GM18870 (cell line): Measurements from ENCODE around the gene TSBP1.
A peak's percentile ranks its signal among the peaks of the same experiment; 100 is the strongest.

ENCODE experiments used
- ATAC-seq: cut with Tn5 transposase; IDR thresholded peaks from one replicate; pipeline ENCODE4 v1.9.1; 2021; ENCODE audit warnings: moderate library complexity; ENCODE audit not compliant: unreplicated experiment

Gene TSBP1, protein sequence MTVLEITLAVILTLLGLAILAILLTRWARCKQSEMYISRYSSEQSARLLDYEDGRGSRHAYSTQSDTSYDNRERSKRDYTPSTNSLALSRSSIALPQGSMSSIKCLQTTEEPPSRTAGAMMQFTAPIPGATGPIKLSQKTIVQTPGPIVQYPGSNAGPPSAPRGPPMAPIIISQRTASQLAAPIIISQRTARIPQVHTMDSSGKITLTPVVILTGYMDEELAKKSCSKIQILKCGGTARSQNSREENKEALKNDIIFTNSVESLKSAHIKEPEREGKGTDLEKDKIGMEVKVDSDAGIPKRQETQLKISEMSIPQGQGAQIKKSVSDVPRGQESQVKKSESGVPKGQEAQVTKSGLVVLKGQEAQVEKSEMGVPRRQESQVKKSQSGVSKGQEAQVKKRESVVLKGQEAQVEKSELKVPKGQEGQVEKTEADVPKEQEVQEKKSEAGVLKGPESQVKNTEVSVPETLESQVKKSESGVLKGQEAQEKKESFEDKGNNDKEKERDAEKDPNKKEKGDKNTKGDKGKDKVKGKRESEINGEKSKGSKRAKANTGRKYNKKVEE

DNA sequence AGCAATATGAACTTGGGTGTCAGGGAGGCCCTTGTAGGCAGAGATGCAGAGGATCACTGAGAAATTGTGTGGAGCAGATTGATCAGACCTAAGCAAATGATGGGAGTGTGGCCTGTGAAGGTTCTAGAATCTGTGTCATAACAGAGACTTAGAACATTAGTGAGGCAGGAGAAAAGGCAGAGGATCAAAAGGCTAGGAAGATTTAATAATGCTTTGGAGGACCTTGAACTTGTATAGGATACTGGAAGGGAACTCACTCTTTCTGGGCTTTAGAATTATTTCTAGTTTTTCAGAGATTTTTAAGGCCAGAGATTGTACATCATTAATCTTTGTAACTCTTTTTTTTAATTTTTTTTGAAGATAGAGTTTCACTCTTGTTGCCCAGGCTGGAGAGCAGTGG lies at the start of gene TSBP1:
TSBP1 (minus strand) TSS at position 101 of the 400 bp plus-strand sequence. CDS start 197 bp downstream, outside the sequence.
- no peak for ATAC-seq

DNA sequence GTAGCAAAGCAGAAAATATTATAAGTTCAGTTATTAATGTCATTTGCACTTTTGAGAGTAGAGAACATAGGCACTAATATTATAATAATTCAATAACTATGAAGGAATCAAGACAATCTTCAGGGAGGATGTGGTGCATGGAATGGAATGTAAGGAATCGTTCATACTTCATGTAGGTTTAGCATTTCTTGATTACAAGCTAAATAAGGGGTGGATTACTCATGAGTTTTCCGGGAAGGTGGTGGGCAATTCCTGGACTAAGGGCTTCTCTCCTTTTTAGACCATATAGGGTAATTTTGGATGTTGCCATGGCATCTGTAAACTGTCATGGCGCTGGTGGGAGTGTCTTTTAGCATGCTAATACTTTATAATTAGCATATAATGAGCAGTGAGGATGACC lies 44.3 kb upstream of the TSBP1 start:
- ATAC-seq, result no peak

DNA sequence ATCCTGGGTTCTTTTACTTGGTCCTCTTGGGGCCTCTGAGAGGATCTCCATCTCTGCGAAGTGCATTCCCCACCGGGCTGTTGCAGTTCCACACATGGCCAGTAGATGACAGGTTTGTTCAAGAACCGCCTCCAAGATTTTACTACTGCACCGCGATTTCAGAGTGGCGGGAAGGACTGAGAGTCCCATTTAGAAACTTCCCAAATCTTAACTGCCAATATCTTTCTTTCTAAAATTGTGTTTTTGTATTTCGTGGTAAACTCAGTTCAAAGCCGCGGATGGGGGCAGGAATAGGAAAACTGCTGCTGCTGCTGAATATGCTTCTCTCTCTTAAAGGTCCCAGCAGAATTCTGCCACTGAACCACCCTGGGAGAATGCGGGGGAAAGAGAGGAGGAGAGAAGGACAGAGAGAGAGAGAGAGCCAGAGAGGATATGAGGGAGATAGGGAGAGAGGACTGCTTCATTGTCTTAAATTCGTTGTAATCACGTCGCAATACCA lies 43.9 kb upstream of the TSBP1 start:
- no peak for ATAC-seq

DNA sequence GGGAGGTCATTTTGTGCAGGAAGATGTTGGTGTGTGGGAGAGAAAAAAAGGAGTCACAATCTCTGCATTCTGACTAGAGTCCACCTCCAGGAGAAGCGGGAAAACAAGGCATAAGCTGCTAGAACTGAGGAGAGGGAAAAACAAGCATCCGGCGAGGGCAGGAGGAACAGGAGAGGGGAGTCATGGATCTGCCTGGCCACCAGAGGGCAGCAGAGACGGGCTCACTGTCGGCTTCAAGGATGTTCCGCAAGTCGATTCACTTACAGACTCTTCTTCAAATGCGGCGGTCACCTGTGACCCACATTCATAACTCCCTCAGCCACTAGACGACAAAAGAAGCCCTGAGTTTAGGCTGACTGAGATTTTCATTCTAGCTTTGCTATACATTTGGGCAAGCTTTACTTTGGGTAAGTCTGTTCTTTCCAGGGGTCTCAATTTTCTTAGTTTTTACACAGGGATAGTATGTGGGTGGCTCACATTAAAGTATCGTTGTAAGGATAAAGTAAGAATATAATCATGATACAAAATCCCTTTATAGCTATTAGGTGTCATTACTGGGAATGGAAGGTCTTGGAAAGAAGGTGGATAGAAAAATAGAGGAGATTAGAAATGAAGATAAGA lies 41.8 kb upstream of the TSBP1 start:
- no peak for ATAC-seq

DNA sequence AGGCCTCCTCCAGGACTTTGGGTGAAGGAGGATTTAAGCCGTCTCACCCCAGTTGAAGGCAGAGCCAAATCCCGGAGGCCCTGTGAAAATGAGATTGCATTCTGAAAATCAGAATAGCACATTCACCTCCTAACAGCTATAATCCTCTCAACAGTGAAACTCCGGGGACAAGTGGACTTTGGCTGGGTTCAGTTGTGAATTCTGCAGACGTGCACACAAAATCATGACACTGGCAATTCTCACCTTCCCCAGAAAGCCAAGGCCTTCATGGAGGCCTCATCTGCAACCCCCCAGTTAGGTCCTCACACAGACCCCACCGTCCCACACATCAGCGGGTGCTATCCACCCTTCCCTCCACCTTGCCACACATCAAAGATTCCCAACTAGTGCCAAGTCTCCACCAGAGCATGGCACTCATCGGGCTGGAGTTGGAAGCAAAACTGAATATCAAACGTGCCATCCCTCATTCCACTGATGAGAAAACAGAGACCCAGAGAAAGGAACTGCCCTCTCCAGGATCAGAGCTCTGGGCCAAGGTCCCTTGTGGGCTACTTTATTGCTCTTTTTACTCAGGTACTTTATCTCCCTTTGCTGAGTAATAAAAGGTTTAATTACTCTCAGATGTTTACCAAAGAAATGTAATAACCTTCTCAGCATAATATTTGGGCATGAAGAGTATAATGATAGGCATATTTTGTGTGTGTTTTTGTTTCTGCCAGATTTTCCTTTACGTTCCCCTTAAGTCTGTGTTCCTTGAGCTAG lies 40.0 kb upstream of the TSBP1 start:
- ATAC-seq, result no peak

DNA sequence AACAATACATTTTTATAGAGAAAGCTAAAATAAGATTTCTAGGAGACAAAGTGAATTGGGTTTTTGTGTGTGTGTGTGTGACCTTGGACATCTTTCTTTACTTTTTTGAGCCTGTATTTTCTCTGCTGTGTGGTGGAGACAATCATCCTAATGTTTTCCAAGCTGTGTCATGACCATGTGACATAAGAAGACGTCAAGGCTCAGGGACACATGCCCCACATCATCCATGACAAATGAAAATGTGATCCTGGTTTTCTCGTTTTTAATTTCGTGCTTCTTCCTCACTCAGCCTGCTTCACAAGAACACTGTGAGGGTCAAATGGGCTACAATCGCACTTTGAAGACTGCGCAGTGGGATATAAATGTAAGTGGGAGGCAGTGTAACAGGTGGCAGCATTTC lies 39.2 kb upstream of the TSBP1 start:
- no peak for ATAC-seq

DNA sequence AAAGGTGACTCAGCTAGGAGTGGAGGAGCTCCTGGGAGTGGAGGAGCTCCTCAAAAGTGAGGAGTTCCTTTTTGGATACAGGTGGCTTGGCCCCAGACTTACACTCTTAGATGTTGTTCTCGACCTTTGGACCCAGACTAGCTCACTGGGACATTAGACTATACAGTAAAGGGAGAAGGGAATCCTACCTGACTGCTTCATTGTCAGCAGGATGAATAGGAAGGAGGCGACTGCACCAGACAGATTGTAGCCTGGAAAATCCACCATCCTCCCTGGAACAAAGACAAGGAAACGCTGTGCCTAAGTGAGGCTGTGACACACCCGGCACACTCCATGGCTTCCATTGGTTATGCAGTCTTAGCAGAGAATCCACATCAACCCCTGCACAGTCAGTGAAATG lies 35.2 kb upstream of the TSBP1 start, which contains the start of gene BTNL2:
BTNL2 (minus strand) TSS at position 325 of the 400 bp plus-strand sequence; CDS start at position 267, 58 bp downstream.
- no peak for ATAC-seq

DNA sequence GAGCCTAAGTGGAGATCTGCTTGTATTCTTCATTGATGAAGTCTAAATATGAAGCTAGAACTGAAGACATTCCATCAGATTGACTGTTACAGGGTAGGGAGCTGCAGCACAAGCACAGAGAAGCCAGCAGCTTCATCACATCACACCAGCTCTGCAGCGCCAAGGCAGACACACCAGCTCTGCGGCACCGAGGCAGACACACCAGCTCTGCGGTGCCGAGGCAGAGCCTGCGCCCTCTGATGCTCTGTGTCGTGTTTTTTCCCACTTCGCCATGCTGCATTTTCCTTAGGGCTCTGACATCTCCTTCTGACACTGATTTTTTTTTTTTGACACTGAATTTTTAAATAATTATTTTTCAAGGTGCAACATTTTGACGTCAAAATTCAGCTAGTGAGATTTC lies 34.5 kb upstream of the TSBP1 start:
- no peak for ATAC-seq

DNA sequence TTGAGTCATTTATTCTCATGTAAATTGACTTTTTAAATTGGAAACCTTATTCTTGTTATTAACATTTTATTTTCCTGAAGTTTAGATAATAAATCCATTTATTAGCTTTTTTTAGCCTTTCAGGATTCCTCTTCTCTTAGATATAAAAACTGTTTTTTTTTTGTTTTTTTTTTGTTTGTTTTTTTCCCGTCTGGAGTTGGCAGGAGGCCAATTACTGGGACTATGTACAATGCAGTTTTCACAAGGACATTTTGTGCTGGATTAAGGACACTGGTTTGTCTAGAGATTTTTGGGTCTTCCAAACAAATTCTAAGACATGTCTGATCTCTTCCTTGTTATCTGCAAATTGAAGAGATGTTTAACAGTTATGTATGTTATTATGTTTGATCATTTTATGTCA lies 34.0 kb upstream of the TSBP1 start:
- no peak for ATAC-seq

DNA sequence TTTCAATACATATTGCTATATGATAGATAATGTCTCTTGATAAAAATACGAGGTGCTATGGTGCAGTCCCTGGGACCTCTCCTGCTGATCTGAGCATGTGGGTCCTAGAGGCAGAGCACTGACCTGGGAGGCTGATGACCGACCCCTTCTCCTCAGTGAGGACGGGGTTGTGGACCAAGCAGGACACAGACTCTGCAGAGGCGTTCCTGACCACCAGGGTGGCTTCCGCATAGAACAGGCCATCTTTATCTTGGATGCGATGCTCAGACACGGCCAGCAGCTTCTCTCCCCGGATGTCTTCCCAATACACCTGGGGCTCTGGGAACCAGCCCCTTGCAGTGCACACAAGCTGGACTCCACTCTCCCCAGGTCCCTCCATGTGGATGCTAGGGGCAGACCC lies 31.1 kb upstream of the TSBP1 start:
- no peak for ATAC-seq

DNA sequence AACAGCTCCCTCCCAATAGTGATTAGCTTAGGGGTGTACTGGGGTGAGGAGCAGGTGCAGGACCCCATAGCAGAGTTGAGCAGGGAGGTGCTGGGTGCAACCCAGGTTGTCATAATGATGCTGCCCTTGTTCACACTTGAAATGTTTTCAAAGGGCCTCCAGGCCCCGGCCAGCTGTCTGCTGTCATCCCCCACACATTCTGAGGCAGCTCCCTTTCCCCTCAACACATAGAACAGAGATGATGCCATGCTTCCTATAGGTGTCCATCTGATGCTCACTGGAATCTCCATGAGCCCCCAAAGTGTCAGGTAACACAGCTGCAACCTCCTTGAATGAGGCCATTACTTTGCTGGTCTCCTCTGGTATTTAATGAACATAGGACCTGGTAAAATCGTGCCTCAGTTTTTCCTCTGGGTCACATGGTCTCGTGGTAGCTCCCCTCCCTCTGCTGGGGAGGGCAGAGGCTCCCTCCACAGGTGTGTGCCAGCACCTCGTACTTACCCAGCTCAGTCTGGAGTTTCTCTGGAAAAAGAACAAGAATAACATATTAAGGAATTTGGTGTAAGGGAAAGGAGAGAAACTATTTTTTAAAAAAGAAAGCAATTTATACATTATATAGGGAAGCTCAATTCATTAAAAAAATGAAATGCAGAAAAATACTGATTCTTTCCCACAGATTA lies 29.7 kb upstream of the TSBP1 start:
- ATAC-seq, result no peak

DNA sequence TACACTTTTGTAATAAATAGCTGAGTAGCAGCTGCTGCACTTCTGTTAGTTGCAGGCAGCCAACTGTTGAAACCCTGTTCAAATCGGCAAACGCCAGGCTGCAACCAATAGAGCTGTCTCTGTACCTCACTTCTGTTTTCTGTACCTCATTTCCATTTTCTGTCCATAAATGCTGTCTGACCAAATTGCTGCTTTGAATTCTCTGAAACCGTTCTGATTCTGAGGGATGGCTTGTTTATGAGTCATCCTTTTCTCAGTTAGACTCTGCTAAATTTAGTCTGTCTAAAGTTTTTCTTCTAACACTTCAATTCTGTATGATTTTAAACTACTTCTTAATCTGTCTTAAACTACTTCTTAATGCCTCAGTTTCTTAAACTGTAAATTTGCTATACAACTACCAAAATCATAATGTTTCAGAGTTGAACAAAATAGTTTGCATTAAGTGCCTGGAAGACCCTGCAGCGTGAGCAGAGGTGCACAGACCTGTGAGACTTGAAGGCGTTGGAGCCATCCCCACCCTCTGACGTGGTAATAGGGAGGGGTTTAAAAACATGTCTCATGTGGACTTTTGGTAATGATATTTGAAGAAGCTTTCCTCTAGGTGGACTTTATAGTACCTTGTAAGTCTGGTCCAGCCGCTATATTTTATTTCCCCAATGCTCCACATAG lies 25.7 kb upstream of the TSBP1 start:
- peak; percentile 86 for ATAC-seq

DNA sequence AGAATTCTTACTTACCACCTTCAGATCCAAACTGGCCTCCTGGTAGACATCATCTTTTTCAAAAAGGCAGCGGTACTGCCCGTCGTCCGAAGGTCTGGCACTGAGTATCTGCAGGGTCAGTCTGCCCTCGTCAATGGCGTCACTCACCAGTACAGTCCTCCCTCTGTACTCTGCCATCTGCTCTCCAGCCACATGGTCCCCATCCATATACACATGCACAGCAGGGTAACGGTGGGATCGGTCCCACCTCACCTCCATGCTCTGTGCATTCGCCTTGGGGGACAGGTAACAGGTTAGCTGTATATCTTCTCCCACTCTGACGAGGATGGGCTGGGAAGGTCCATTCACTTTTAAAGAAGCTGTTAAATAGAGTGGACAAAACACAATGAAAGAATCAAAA lies 24.3 kb upstream of the TSBP1 start:
- ATAC-seq, result no peak

DNA sequence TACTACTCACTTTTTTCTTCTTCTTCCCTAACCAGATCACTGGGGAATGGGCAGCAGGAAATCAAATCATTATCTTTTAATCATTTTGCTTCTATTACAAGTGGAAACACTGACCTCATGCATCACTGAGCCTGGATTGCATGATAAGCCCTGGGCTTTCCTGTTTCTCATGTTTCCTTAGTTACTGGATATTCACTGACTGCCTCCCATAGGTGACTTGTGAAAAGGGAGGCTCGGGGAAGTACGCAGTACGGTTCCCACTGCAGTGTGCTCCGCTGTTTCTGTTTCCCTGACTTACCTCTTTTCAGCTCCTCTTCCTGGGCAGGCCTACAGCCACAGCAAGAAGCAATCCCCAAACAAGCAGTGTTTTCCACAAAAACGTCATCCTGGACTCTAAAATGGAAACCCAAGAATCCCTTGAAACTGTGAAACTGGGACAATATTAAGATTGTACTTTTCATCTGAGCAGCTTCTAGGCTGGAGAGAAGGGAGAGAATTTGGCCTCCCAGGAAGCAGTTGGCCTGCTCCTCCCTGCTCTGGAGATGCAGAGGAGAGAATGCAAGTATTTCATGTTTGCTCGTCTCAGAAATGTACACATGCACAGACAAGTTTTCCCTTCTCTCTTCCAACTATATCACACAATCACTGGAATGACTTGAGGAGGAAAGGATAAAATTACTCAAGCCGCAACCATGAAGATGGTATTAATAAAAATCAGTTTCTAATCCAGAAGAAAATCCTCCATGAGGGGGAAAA lies 22.1 kb upstream of the TSBP1 start:
- no peak for ATAC-seq

DNA sequence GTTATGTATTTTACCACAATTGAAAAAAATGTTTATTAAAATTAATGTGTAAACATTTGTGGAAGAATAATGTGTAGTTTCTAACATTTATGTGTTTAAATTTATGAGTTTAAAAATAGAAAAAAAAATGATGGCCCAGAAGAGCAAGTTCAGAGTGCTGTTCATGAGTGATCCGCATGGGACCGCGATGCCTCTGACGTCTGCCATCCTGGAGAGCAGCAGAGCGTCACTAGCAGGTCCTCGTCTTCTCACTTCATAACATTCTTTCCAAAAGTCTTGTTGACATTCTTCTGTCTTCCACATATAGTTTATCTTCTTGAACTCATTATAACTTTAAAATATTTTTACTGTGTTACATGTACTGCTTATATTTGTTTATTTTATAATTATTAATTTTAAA lies 19.8 kb upstream of the TSBP1 start:
- no peak for ATAC-seq

DNA sequence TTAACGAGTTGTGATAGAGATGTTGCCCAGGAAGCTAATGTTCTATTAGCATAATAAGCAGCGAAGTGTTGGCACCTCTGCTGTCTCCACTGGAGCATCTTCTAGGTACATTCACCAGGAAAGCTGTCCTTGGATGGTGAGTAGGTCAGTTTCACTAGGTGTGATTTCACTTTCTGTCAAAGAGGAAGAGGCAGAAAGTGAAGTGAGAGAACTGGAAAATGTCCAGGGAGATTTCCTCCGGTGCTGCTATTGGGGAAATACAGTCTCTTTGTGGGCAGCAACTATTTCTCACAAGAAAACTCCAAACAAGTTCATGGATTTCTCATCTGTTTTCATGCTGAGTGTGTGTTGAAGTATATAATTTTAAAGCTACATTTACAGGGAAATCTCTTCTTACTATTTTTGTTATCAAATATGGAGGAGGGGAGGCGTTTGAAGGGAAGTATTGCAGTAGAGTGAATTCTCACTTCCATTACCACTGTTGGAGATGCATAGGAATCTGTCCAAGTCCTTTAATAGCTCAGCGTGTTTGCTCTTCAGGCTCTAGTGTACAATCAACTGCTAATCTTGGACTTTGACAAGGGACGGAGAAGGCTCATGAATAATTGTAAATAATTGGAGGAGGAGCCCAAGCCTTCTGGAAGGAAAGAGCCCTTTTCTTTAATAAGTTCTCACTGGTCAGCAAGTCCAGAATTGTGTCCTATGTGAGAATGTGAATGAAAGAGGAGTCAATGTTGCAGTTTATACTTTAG lies 16.1 kb upstream of the TSBP1 start:
- ATAC-seq, result no peak

DNA sequence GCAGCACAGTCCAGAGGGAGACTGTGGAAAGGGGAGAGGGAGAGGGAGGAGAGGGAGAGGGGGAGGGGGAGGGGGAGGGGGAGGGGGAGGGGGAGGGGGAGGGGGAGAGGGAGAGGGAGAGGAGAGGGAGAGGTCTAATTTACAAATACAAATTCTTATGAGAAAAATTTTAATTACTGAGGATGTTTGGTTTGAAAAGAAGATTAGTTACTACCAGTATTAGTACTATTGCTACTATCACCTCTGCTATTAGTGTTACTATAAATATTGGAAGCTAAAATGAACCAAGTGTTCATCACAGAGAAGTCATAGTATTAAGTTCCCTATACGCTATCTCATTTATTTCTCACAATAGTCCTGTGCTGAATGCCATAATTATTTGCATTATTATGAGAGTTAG lies 14.3 kb upstream of the TSBP1 start:
- ATAC-seq, result no peak

DNA sequence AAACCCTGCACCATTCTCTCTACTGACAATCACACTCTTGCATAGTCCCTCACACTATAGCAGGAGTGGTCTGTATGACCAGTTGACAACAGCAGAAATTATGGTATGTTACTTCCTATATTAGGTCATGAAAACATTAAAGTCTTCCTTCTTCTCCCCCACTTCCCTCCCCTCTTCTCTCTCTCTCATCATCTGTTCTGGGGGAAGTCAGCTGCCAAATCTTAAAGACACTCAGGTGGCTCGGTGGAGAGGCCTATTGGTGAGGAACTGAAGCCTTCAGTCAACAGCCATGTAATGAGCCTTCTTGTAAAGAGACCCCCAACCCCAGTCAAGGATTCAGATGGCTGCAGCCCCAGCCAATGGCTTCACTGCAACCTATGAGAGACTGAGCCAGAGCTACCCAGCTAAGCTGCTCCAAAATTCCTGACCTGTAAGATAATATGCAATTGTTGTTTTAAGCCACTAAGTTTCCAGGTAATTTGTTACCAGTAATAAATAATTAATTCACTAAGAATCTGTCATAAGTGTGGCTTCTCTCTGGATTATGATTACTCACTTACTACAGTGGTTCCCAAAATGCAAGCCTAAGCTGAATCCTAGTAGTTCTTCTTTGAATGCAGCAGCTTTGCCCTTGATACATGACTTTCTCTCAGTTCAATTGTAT lies 11.2 kb upstream of the TSBP1 start:
- ATAC-seq, result no peak
